HCT116 (cell line): Measurements from ENCODE around the gene LDB2. TPM values are rescaled to one million over a fixed set of nuclear protein-coding genes. Genes with fewer than 3 reads are reported as not detected.

Experiments used
- ATAC-seq: fragments of 200-7000 bp; cut with Tn5 transposase; 2 replicates; pipeline ENCODE4 v1.9.1; 2020; ENCODE audit warnings: mild to moderate bottlenecking, moderate library complexity
- BruUV-seq: library from RNA; stranded (reverse); fragments of 400-500 nt; replicated peaks from 2 replicates; lab custom pipeline; 2021; lab: Mats Ljungman, UMichigan
- CTCF ChIA-PET: fragments of 300-600 bp; sonication (Branson Sonifier 250); formaldehyde crosslinking; loops from one replicate; lab custom pipeline; 2021; ENCODE audit warnings: antibody characterized with exemption; lab: Charles Lee
- POLR2A ChIA-PET: fragments of 300-600, 350-600 bp; sonication (Branson Sonifier 250); formaldehyde crosslinking; loops from one replicate; lab custom pipeline; 2021; ENCODE audit warnings: antibody characterized with exemption; lab: Charles Lee
- RAD21 ChIA-PET, 2 experiments: fragments of 300-600 bp; sonication (Branson Sonifier 250); formaldehyde crosslinking; loops; one replicate each; lab custom pipeline; 2023; ENCODE audit warnings: low total read pairs in 2 of 2; ENCODE audit not compliant: uncharacterized antibody in 2 of 2, unreplicated experiment in 2 of 2, low non-redundant PET in 1 of 2; lab: Charles Lee
- DNase-seq: peaks from one replicate; pipeline ENCODE4 v3.0.0-alpha.2; 2010; ENCODE audit warnings: low read depth, low spot score
- H2AFZ ChIP-seq: fragments of 200-600 bp; shearing (Covaris generic), sonication (generic); 2 replicates; pipeline ENCODE4 v1.6.1; 2017; ENCODE audit warnings: low read depth, mixed run types, mixed read lengths, antibody characterized with exemption, low read length; ENCODE audit not compliant: poor library complexity, severe bottlenecking
- H3K27ac ChIP-seq: 2 replicates; pipeline ENCODE4 v1.5.1; 2012; ENCODE audit warnings: low read depth, low read length
- H3K27me3 ChIP-seq: fragments of 200-600 bp; sonication (generic); 2 replicates; pipeline ENCODE4 v1.6.1; 2016; ENCODE audit warnings: mixed run types, low read length, mixed read lengths; ENCODE audit not compliant: insufficient read depth
- H3K36me3 ChIP-seq, 2 experiments: fragments of 200-500 bp in 1 of 2; fragments of 200-600 bp in 1 of 2; sonication (Bioruptor generic) in 1 of 2; sonication (generic) in 1 of 2; 2 replicates each; pipeline versions ENCODE4 v1.5.1 to v1.6.1; 2014 to 2016; ENCODE audit warnings: low read length in 2 of 2, inconsistent platforms in 1 of 2, mixed read lengths in 1 of 2, mixed run types in 1 of 2; ENCODE audit not compliant: insufficient read depth in 2 of 2, control insufficient read depth in 1 of 2
- H3K4me1 ChIP-seq, 2 experiments: fragments of 200-600 bp in 1 of 2; sonication (generic) in 1 of 2; 2 replicates each; pipeline versions ENCODE4 v1.5.1 to v1.6.1; 2012 to 2017; ENCODE audit warnings: low read length in 2 of 2, inconsistent platforms in 1 of 2, mild to moderate bottlenecking in 1 of 2, mixed read lengths in 1 of 2, mixed run types in 1 of 2, moderate library complexity in 1 of 2; ENCODE audit not compliant: insufficient read depth in 2 of 2, control insufficient read depth in 1 of 2
- H3K4me2 ChIP-seq: fragments of 200-600 bp; sonication (generic); 2 replicates; pipeline ENCODE4 v1.6.1; 2017; ENCODE audit warnings: mixed run types, low read length, mixed read lengths
- H3K4me3 ChIP-seq, 2 experiments: fragments of 200-600 bp in 1 of 2; sonication (generic) in 1 of 2; replicated peaks in 1 of 2; 2 replicates each; pipeline ENCODE4 v1.5.1; 2011 to 2016; ENCODE audit warnings: low read length in 2 of 2, control low read depth in 1 of 2, low read depth in 1 of 2, mild to moderate bottlenecking in 1 of 2, mixed read lengths in 1 of 2, mixed run types in 1 of 2
- H3K79me2 ChIP-seq: fragments of 200-600 bp; sonication (generic); 2 replicates; pipeline ENCODE4 v1.6.1; 2017; ENCODE audit warnings: mild to moderate bottlenecking, mixed run types, low read length, moderate library complexity, mixed read lengths; ENCODE audit not compliant: insufficient read depth
- H3K9ac ChIP-seq: fragments of 200-600 bp; sonication (generic); 2 replicates; pipeline ENCODE4 v1.6.1; 2016; ENCODE audit warnings: low read length, mixed read lengths
- H3K9me2 ChIP-seq: fragments of 200-600 bp; sonication (generic), shearing (Covaris generic); 2 replicates; pipeline ENCODE4 v1.6.1; 2017; ENCODE audit warnings: mixed run types, mild to moderate bottlenecking, moderate library complexity; ENCODE audit not compliant: insufficient read depth
- H3K9me3 ChIP-seq, 2 experiments: fragments of 200-500 bp in 1 of 2; fragments of 200-600 bp in 1 of 2; sonication (Bioruptor generic) in 1 of 2; sonication (generic) in 1 of 2; 2 replicates each; pipeline ENCODE4 v1.6.1; 2014 to 2017; ENCODE audit warnings: low read length in 2 of 2, mixed read lengths in 2 of 2, inconsistent platforms in 1 of 2, low read depth in 1 of 2, mild to moderate bottlenecking in 1 of 2, mixed run types in 1 of 2, moderate library complexity in 1 of 2; ENCODE audit not compliant: control insufficient read depth in 1 of 2, insufficient read depth in 1 of 2
- H4K20me1 ChIP-seq: fragments of 200-600 bp; sonication (generic), shearing (Covaris generic); 2 replicates; pipeline ENCODE4 v1.6.1; 2017; ENCODE audit warnings: mixed run types, mild to moderate bottlenecking, moderate library complexity; ENCODE audit not compliant: insufficient read depth
- CEBPB ChIP-seq: IDR thresholded peaks from 2 replicates; pipeline ENCODE4 v1.6.1; 2012; ENCODE audit warnings: low read depth
- EZH2 ChIP-seq: fragments of 200-600 bp; sonication (generic); IDR thresholded peaks from 2 replicates; pipeline ENCODE4 v1.6.1; 2017; ENCODE audit warnings: antibody characterized with exemption, mixed run types
- POLR2AphosphoS5 ChIP-seq: IDR thresholded peaks from 2 replicates; pipeline ENCODE4 v1.6.1; 2011; ENCODE audit warnings: mild to moderate bottlenecking, low read depth, low read length, moderate library complexity
- YY1 ChIP-seq: IDR thresholded peaks from 2 replicates; pipeline ENCODE4 v1.6.1; 2011; ENCODE audit warnings: low read length, low read depth, moderate library complexity, mild to moderate bottlenecking; ENCODE audit not compliant: insufficient replicate concordance; ENCODE audit errors: extremely low read depth
- ZNF274 ChIP-seq: fragments of 200-500 bp; sonication (Bioruptor generic); IDR thresholded peaks from 2 replicates; pipeline ENCODE4 v1.6.1; 2014; ENCODE audit warnings: mild to moderate bottlenecking, low read depth, low read length, inconsistent platforms
- intact Hi-C: fragments of 100-400 bp; cut with micrococcal nuclease; formaldehyde crosslinking; loops from 2 replicates; pipeline ENCODE4 v1.10.0; 2022
- total RNA-seq: library from RNA; stranded (reverse); gene quantifications from one replicate; pipeline ENCODE4 v1.2.1, GENCODE V29; 2021; ENCODE audit not compliant: unreplicated experiment
- TF ChIP-seq, protein P1 (sequence below): IDR thresholded peaks from 2 replicates; pipeline ENCODE4 v1.6.1; 2011; ENCODE audit warnings: mild to moderate bottlenecking, low read length, moderate library complexity; ENCODE audit not compliant: insufficient replicate concordance; ENCODE audit errors: extremely low read depth
- TF ChIP-seq, protein P2 (sequence below): IDR thresholded peaks from 2 replicates; pipeline ENCODE4 v1.6.1; 2012
- TF ChIP-seq, protein P3 (sequence below), 3 experiments: fragments of 200-600 bp in 1 of 3; sonication (generic) in 1 of 3; IDR thresholded peaks in 2 of 3; conservative IDR thresholded peaks in 1 of 3; 2 replicates each; pipeline ENCODE4 v1.5.1; 2012 to 2017; ENCODE audit warnings: low read depth in 2 of 3, low read length in 2 of 3, antibody characterized with exemption in 1 of 3, borderline replicate concordance in 1 of 3, control low read depth in 1 of 3, mild to moderate bottlenecking in 1 of 3, mixed read lengths in 1 of 3, mixed run types in 1 of 3, moderate library complexity in 1 of 3; ENCODE audit not compliant: insufficient read depth in 1 of 3

Gene LDB2
- total RNA-seq, 1 experiment from 2014 or later: 0.12 TPM

DNA sequence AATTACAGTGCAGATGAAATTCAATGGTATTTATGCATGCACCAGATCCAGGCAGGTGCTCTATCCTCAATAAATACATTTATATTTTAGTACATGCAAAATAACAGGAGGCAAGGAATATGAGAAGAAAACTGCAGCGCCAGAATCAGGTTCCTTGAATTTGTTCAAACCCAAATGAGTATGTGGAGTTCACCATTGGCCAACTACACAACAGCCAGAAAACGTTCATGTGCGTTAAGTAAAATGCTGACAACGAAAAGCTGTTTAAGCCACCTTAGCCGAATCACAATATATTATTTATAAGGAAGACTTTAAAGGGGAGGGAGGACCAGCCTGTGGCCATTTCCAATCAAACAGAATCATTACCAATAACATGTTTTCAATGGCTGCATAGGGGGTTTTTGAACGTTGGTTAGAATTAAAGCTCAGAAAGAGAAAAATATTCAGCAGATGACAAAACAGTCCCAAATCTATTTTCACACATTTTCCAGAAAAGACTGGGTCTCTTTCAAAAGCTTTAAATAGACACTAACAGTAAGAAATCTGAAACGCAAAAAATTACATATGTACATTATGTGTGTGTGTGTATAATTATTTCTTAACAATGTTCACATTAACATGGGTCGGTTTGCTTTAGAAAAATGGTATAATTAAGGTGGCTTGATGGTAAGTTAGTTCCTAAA is 171.9 kb downstream of the LDB2 start:
- Histone ChIP-seq H4K20me1 (no peaks in the 10 kb centered on the region), H3K27ac (no peak overlapping the region), H3K9me3 (no peaks in the 10 kb centered on the region; a peak in 1 of 4 replicates), H3K9me2 (no peaks in the 10 kb centered on the region), H3K27me3 (0 out of 2 replicates have a peak, but pooled peaks cover 3% of the 10 kb centered on the region), H3K4me3 (no peak overlapping the region), H3K4me2 (no peak overlapping the region), H3K36me3 (no peaks in the 10 kb centered on the region), H3K79me2 (no peaks in the 10 kb centered on the region)
- ChIA-PET POLR2A (no interaction called here), CTCF (no interaction called here), RAD21 (no interaction called here)
- BruUV-seq: no TSS peak
- intact Hi-C loops: no loop called here
- no peak for DNase-seq
- no peak for ATAC-seq
- TF ChIP-seq, protein P1, sequence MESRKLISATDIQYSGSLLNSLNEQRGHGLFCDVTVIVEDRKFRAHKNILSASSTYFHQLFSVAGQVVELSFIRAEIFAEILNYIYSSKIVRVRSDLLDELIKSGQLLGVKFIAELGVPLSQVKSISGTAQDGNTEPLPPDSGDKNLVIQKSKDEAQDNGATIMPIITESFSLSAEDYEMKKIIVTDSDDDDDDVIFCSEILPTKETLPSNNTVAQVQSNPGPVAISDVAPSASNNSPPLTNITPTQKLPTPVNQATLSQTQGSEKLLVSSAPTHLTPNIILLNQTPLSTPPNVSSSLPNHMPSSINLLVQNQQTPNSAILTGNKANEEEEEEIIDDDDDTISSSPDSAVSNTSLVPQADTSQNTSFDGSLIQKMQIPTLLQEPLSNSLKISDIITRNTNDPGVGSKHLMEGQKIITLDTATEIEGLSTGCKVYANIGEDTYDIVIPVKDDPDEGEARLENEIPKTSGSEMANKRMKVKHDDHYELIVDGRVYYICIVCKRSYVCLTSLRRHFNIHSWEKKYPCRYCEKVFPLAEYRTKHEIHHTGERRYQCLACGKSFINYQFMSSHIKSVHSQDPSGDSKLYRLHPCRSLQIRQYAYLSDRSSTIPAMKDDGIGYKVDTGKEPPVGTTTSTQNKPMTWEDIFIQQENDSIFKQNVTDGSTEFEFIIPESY: no peak
- TF ChIP-seq CEBPB: no peak
- TF ChIP-seq, all 23 proteins: peak for 0
- no peak overlapping the region for H2AFZ ChIP-seq
- H3K9ac ChIP-seq: no peak overlapping the region
- no peaks in the 10 kb centered on the region for H3K4me1 ChIP-seq

DNA sequence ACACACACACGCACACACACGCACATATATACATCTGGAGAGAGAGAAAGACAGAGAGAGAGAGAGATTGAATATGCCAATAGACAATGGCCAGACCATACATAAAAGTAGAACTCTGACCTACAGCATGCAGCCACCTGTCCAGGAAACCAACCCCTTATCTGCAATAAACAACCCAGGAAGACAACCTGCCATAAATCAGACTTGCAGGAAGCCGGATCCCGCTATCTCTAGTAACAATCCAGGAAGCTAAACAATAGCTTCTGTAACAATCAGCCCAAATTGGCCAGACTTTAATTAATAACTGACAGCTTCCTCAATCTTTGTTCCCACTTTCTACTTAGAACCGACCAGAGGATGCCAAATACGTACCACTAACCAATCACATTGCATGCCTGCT is 173.2 kb downstream of the LDB2 start:
- no peaks in the 10 kb centered on the region for H3K9me2 ChIP-seq
- no peaks in the 10 kb centered on the region for H3K4me1 ChIP-seq
- H4K20me1 ChIP-seq: no peaks in the 10 kb centered on the region
- ChIA-PET POLR2A (no interaction called here), RAD21 (no interaction called here), CTCF (no interaction called here)
- ATAC-seq (no peak), DNase-seq (no peak)
- H3K79me2 ChIP-seq: no peaks in the 10 kb centered on the region
- H3K9me3 ChIP-seq: no peaks in the 10 kb centered on the region; a peak in 1 of 4 replicates
- H2AFZ ChIP-seq: no peak overlapping the region
- H3K27ac ChIP-seq: no peak overlapping the region
- no peak overlapping the region for H3K4me3 ChIP-seq
- BruUV-seq: no TSS peak
- H3K27me3 ChIP-seq: peaks cover 3% of the 10 kb centered on the region; the same call in 1 of the 2 replicates
- H3K9ac ChIP-seq: no peak overlapping the region
- no peak overlapping the region for H3K4me2 ChIP-seq
- intact Hi-C loops: no loop called here
- no peaks in the 10 kb centered on the region for H3K36me3 ChIP-seq
- TF ChIP-seq, protein P2, sequence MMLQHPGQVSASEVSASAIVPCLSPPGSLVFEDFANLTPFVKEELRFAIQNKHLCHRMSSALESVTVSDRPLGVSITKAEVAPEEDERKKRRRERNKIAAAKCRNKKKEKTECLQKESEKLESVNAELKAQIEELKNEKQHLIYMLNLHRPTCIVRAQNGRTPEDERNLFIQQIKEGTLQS: no peak
- TF ChIP-seq POLR2AphosphoS5 (no peak), ZNF274 (no peak), YY1 (no peak), EZH2 (no peak)
- TF ChIP-seq, protein P3, sequence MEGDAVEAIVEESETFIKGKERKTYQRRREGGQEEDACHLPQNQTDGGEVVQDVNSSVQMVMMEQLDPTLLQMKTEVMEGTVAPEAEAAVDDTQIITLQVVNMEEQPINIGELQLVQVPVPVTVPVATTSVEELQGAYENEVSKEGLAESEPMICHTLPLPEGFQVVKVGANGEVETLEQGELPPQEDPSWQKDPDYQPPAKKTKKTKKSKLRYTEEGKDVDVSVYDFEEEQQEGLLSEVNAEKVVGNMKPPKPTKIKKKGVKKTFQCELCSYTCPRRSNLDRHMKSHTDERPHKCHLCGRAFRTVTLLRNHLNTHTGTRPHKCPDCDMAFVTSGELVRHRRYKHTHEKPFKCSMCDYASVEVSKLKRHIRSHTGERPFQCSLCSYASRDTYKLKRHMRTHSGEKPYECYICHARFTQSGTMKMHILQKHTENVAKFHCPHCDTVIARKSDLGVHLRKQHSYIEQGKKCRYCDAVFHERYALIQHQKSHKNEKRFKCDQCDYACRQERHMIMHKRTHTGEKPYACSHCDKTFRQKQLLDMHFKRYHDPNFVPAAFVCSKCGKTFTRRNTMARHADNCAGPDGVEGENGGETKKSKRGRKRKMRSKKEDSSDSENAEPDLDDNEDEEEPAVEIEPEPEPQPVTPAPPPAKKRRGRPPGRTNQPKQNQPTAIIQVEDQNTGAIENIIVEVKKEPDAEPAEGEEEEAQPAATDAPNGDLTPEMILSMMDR (IDR thresholded peaks at IDR 0.05 in 2 of 3, conservative IDR thresholded peaks at IDR 0.05 in 1 of 3; ENCODE audit: borderline replicate concordance in 1 of 3, insufficient read depth in 1 of 3, low read depth in 2 of 3, low read length in 2 of 3): no peak
